ENCODE results near the gene PTBP2.

PTBP2 gene

DNA sequence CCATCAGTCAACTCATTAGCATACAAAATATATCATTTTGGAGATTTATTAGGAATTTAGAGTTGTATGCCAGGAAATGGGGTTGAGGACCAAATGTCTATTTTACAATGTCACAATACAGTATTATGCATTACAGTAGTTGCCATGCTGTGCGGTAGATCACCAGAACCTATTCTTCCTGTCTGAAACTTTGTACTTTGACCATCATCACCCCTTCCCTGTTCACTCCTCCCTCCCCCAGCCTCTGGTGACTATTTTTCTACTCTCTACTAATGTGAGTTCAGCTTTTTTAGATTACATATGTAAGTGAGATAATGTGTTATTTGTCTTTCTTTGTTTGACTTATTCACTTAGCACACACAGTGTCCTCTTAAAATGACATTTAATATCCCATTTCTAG lies 50.8 kb downstream of the PTBP2 start:
- no peak for TF ChIP-seq TAF1 (IDR thresholded peaks at IDR 0.05; ENCODE audit: borderline replicate concordance, insufficient read depth, low read length)
- TF ChIP-seq SIN3A (IDR thresholded peaks at IDR 0.05; ENCODE audit: borderline replicate concordance, insufficient read depth, low read length), result no peak

DNA sequence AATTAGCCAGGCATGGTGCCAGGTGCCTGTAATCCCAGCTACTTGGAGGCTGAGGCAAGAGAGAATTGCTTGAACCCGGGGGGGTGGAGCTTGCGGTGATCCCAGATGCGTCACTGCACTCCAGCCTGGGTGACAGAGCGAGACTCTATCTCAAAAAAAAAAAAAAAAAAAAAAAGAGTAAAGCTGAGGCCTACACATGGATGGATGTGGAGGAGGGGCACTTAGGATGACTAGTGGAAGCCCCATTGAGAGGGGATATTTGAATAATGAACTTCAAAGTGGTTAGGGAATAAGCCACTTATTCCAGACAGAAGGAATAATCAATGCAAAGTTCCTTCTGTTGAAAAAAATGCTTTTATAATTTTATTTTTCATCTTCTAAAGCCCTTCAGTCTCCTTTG lies 51.4 kb downstream of the PTBP2 start:
- TF ChIP-seq POLR2AphosphoS5 (IDR thresholded peaks at IDR 0.05; ENCODE audit: low read depth, low read length) (no peak), SIN3A (IDR thresholded peaks at IDR 0.05; ENCODE audit: borderline replicate concordance, insufficient read depth, low read length) (no peak), TAF1 (IDR thresholded peaks at IDR 0.05; ENCODE audit: borderline replicate concordance, insufficient read depth, low read length) (no peak), FOXP2 (optimal IDR thresholded peaks at IDR 0.05; ENCODE audit: borderline replicate concordance, extremely low read depth, extremely low read length, insufficient read depth) (no peak)
- TF ChIP-seq, protein P1, sequence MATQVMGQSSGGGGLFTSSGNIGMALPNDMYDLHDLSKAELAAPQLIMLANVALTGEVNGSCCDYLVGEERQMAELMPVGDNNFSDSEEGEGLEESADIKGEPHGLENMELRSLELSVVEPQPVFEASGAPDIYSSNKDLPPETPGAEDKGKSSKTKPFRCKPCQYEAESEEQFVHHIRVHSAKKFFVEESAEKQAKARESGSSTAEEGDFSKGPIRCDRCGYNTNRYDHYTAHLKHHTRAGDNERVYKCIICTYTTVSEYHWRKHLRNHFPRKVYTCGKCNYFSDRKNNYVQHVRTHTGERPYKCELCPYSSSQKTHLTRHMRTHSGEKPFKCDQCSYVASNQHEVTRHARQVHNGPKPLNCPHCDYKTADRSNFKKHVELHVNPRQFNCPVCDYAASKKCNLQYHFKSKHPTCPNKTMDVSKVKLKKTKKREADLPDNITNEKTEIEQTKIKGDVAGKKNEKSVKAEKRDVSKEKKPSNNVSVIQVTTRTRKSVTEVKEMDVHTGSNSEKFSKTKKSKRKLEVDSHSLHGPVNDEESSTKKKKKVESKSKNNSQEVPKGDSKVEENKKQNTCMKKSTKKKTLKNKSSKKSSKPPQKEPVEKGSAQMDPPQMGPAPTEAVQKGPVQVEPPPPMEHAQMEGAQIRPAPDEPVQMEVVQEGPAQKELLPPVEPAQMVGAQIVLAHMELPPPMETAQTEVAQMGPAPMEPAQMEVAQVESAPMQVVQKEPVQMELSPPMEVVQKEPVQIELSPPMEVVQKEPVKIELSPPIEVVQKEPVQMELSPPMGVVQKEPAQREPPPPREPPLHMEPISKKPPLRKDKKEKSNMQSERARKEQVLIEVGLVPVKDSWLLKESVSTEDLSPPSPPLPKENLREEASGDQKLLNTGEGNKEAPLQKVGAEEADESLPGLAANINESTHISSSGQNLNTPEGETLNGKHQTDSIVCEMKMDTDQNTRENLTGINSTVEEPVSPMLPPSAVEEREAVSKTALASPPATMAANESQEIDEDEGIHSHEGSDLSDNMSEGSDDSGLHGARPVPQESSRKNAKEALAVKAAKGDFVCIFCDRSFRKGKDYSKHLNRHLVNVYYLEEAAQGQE (IDR thresholded peaks at IDR 0.05; ENCODE audit: insufficient read depth in 1 of 2, low read depth in 2 of 2, low read length in 2 of 2), result no peak

DNA sequence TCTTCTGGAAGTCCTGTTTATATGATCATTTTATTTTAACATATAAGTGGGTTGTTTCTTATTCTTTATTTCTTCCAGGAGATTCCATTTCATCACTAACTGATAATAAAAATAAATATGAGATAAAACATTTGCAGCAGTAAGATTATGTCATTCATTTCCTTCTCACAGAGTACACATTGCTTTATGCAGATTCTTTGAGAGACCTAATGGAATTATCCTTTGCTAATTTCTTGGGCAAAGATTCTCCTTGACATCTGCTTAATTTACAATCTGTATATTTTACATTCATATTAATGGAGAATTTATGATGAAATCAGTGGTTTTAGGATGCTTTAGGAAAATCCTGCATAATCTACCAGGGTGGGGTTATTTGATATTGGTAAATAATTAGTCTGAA lies 60.6 kb downstream of the PTBP2 start:
- TF ChIP-seq TAF1 (IDR thresholded peaks at IDR 0.05; ENCODE audit: borderline replicate concordance, insufficient read depth, low read length), result no peak
- no peak for TF ChIP-seq FOXP2 (optimal IDR thresholded peaks at IDR 0.05; ENCODE audit: borderline replicate concordance, extremely low read depth, extremely low read length, insufficient read depth)
- TF ChIP-seq, protein P1 (IDR thresholded peaks at IDR 0.05; ENCODE audit: insufficient read depth in 1 of 2, low read depth in 2 of 2, low read length in 2 of 2), result no peak
- no peak for TF ChIP-seq POLR2AphosphoS5 (IDR thresholded peaks at IDR 0.05; ENCODE audit: low read depth, low read length)

DNA sequence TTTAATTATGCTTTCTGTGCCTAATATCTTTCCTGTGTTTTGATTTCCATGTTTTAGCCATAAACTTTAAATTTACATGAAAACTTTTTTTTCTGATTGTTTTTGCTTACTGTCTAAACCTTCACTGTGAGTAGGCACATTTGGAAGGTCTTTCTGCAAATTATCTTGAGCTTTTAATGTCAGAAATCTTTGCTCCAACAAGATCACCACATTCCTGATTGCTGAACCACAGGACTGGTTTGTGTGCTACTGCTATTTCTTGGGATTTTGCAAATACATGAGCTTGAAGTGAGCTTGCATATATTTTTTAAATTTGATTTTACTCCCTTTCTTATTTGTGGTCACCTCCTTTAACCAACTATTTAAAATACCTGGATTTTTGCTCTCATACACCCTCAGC lies 61.3 kb downstream of the PTBP2 start:
- TF ChIP-seq FOXP2 (optimal IDR thresholded peaks at IDR 0.05; ENCODE audit: borderline replicate concordance, extremely low read depth, extremely low read length, insufficient read depth) (no peak), TAF1 (IDR thresholded peaks at IDR 0.05; ENCODE audit: borderline replicate concordance, insufficient read depth, low read length) (no peak), SIN3A (IDR thresholded peaks at IDR 0.05; ENCODE audit: borderline replicate concordance, insufficient read depth, low read length) (no peak), POLR2AphosphoS5 (IDR thresholded peaks at IDR 0.05; ENCODE audit: low read depth, low read length) (no peak)
- TF ChIP-seq, protein P1 (IDR thresholded peaks at IDR 0.05; ENCODE audit: insufficient read depth in 1 of 2, low read depth in 2 of 2, low read length in 2 of 2), result no peak

DNA sequence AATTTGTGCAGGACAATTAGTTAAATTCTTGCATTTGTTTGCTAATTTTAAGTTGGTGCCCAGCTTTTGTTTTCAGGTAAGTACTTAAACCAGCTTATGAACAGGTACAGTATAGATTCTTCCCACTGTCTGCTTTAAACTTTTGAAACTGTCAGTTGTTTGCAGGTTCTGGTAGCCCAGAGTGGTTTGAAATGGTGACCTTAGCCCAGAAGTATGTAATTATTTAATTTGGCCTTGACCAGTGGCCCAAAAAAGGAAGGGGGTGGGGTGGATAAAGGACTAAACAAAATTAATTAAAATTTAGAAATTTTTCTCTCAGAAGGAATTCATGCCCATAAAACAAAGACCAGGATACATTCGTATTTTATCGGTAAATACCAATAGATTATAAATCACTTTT lies 69.0 kb downstream of the PTBP2 start:
- TF ChIP-seq FOXP2 (optimal IDR thresholded peaks at IDR 0.05; ENCODE audit: borderline replicate concordance, extremely low read depth, extremely low read length, insufficient read depth), result no peak
- TF ChIP-seq, protein P1 (IDR thresholded peaks at IDR 0.05; ENCODE audit: insufficient read depth in 1 of 2, low read depth in 2 of 2, low read length in 2 of 2), result no peak
- TF ChIP-seq TAF1 (IDR thresholded peaks at IDR 0.05; ENCODE audit: borderline replicate concordance, insufficient read depth, low read length), result no peak
- no peak for TF ChIP-seq SIN3A (IDR thresholded peaks at IDR 0.05; ENCODE audit: borderline replicate concordance, insufficient read depth, low read length)
- TF ChIP-seq POLR2AphosphoS5 (IDR thresholded peaks at IDR 0.05; ENCODE audit: low read depth, low read length), result no peak
